ENCODE data around the gene NFIA.

DNA sequence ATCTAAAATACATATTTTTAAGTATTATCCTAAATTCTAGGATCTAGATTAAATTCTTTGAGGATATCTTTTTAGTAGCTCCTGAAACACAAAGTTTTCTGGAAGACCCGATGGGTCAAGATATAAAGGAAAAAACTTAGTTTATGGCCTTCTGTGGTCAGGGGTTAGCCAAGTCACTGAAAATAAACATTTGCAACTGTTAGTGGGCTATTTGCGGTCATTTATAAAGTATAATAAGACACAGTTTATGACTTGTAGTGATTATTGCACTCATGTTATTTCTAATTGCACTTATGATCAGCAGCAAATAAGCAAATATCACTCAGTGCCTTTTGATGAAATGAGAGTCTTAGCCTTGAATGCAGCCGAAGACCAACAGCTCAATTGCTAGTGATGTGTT, 183.3 kb downstream of the NFIA start:
- TF ChIP-seq, protein P1, sequence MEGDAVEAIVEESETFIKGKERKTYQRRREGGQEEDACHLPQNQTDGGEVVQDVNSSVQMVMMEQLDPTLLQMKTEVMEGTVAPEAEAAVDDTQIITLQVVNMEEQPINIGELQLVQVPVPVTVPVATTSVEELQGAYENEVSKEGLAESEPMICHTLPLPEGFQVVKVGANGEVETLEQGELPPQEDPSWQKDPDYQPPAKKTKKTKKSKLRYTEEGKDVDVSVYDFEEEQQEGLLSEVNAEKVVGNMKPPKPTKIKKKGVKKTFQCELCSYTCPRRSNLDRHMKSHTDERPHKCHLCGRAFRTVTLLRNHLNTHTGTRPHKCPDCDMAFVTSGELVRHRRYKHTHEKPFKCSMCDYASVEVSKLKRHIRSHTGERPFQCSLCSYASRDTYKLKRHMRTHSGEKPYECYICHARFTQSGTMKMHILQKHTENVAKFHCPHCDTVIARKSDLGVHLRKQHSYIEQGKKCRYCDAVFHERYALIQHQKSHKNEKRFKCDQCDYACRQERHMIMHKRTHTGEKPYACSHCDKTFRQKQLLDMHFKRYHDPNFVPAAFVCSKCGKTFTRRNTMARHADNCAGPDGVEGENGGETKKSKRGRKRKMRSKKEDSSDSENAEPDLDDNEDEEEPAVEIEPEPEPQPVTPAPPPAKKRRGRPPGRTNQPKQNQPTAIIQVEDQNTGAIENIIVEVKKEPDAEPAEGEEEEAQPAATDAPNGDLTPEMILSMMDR (conservative IDR thresholded peaks at IDR 0.05; ENCODE audit: low read depth, low read length): no peak
- TF ChIP-seq EZH2 (IDR thresholded peaks at IDR 0.05; ENCODE audit: borderline replicate concordance, low read depth, low read length, poor library complexity, severe bottlenecking): no peak
